ENCODE measurements around the gene PCDHGB7. TPM values are rescaled to one million over a fixed set of nuclear protein-coding genes. Genes with fewer than 3 reads are reported as not detected.

PCDHGB7 gene
- total RNA-seq, 1 experiment from 2014 or later = 10.5 TPM

DNA sequence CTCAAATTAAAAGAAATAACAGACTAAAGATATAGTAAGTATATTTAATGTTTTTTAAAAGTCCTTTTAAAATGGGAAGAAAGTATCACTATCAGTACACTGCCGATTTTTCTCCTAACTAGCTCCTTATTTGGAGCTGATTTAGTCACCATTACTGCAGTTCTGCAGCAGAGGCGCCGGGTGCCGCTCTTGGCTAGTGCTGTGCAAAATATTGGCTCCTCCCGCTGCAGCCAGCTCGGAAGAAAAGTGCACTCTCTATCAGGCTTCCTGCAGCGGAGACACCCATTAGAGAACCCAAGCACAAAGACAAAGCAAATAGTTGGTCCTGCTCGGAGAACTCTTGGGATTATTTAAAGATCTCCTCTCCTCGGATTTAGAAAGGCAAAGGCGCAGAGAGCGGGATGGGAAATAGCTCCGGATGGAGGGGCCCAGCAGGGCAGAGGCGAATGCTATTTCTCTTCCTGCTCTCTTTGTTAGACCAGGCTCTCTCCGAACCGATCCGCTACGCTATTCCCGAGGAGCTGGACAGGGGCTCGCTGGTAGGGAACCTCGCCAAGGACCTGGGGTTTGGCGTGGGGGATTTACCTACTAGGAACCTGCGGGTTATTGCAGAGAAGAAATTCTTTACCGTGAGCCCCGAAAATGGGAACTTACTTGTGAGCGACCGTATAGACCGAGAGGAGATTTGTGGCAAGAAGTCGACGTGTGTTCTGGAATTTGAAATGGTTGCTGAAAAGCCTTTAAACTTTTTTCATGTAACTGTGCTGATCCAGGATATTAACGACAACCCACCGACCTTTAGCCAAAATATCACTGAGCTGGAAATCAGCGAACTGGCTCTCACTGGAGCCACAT lies 47.3 kb upstream of the PCDHGB7 start, which contains the start of gene PCDHGB3 (continued):
- TF ChIP-seq, protein P1, sequence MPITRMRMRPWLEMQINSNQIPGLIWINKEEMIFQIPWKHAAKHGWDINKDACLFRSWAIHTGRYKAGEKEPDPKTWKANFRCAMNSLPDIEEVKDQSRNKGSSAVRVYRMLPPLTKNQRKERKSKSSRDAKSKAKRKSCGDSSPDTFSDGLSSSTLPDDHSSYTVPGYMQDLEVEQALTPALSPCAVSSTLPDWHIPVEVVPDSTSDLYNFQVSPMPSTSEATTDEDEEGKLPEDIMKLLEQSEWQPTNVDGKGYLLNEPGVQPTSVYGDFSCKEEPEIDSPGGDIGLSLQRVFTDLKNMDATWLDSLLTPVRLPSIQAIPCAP (CRISPR knock-in tag; IDR thresholded peaks at IDR 0.05) = no peak

DNA sequence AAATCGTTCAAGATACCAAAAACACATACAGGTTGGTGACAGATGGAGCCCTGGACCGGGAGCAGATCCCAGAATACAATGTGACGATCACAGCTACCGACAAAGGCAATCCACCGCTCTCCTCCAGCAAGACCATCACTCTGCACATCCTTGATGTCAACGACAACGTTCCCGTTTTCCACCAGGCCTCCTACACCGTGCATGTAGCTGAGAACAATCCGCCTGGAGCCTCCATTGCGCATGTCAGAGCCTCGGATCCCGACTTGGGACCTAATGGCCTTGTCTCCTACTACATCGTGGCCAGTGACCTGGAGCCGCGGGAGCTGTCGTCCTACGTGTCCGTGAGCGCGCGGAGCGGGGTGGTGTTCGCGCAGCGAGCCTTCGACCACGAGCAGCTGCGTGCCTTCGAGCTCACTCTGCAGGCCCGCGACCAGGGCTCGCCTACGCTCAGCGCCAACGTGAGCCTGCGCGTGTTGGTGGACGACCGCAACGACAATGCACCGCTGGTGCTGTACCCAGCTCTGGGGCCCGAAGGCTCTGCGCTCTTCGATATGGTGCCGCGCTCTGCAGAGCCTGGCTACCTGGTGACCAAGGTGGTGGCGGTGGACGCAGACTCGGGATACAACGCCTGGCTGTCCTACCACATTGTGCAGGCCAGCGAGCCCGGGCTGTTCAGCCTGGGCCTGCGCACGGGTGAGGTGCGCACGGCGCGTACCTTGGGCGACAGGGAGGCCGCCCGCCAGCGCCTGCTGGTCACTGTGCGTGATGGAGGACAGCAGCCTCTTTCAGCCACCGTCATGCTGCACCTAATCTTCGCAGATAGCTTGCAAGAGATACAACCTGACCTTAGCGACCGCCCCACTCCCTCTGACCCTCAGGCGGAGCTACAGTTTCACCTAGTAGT lies 45.7 kb upstream of the PCDHGB7 start:
- H3K4me1 Mint-ChIP-seq = peaks cover 5% of the 10 kb centered on the region
- TF ChIP-seq ZNF416 (CRISPR knock-in tag; IDR thresholded peaks at IDR 0.05) (no peak), ESRRA (CRISPR knock-in tag; IDR thresholded peaks at IDR 0.05; ENCODE audit: borderline replicate concordance) (no peak), FOXJ3 (CRISPR knock-in tag; IDR thresholded peaks at IDR 0.05; ENCODE audit: borderline replicate concordance) (no peak), ZNF396 (CRISPR knock-in tag; IDR thresholded peaks at IDR 0.05; ENCODE audit: borderline replicate concordance) (no peak), HMGA2 (CRISPR knock-in tag; IDR thresholded peaks at IDR 0.05) (no peak), CBFB (CRISPR knock-in tag; IDR thresholded peaks at IDR 0.05; ENCODE audit: low read depth) (no peak), SP1 (CRISPR knock-in tag; conservative IDR thresholded peaks at IDR 0.05) (no peak), GTF2I (CRISPR knock-in tag; conservative IDR thresholded peaks at IDR 0.05) (no peak)
- TF ChIP-seq, protein P2, sequence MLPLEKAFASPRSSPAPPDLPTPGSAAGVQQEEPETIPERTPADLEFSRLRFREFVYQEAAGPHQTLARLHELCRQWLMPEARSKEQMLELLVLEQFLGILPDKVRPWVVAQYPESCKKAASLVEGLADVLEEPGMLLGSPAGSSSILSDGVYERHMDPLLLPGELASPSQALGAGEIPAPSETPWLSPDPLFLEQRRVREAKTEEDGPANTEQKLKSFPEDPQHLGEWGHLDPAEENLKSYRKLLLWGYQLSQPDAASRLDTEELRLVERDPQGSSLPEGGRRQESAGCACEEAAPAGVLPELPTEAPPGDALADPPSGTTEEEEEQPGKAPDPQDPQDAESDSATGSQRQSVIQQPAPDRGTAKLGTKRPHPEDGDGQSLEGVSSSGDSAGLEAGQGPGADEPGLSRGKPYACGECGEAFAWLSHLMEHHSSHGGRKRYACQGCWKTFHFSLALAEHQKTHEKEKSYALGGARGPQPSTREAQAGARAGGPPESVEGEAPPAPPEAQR (CRISPR knock-in tag; IDR thresholded peaks at IDR 0.05) = no peak
- TF ChIP-seq, protein P3, sequence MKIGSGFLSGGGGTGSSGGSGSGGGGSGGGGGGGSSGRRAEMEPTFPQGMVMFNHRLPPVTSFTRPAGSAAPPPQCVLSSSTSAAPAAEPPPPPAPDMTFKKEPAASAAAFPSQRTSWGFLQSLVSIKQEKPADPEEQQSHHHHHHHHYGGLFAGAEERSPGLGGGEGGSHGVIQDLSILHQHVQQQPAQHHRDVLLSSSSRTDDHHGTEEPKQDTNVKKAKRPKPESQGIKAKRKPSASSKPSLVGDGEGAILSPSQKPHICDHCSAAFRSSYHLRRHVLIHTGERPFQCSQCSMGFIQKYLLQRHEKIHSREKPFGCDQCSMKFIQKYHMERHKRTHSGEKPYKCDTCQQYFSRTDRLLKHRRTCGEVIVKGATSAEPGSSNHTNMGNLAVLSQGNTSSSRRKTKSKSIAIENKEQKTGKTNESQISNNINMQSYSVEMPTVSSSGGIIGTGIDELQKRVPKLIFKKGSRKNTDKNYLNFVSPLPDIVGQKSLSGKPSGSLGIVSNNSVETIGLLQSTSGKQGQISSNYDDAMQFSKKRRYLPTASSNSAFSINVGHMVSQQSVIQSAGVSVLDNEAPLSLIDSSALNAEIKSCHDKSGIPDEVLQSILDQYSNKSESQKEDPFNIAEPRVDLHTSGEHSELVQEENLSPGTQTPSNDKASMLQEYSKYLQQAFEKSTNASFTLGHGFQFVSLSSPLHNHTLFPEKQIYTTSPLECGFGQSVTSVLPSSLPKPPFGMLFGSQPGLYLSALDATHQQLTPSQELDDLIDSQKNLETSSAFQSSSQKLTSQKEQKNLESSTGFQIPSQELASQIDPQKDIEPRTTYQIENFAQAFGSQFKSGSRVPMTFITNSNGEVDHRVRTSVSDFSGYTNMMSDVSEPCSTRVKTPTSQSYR (CRISPR knock-in tag; IDR thresholded peaks at IDR 0.05) = no peak
- TF ChIP-seq, protein P4, sequence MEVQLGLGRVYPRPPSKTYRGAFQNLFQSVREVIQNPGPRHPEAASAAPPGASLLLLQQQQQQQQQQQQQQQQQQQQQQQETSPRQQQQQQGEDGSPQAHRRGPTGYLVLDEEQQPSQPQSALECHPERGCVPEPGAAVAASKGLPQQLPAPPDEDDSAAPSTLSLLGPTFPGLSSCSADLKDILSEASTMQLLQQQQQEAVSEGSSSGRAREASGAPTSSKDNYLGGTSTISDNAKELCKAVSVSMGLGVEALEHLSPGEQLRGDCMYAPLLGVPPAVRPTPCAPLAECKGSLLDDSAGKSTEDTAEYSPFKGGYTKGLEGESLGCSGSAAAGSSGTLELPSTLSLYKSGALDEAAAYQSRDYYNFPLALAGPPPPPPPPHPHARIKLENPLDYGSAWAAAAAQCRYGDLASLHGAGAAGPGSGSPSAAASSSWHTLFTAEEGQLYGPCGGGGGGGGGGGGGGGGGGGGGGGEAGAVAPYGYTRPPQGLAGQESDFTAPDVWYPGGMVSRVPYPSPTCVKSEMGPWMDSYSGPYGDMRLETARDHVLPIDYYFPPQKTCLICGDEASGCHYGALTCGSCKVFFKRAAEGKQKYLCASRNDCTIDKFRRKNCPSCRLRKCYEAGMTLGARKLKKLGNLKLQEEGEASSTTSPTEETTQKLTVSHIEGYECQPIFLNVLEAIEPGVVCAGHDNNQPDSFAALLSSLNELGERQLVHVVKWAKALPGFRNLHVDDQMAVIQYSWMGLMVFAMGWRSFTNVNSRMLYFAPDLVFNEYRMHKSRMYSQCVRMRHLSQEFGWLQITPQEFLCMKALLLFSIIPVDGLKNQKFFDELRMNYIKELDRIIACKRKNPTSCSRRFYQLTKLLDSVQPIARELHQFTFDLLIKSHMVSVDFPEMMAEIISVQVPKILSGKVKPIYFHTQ (CRISPR knock-in tag; IDR thresholded peaks at IDR 0.05) = no peak
- TF ChIP-seq, protein P5, sequence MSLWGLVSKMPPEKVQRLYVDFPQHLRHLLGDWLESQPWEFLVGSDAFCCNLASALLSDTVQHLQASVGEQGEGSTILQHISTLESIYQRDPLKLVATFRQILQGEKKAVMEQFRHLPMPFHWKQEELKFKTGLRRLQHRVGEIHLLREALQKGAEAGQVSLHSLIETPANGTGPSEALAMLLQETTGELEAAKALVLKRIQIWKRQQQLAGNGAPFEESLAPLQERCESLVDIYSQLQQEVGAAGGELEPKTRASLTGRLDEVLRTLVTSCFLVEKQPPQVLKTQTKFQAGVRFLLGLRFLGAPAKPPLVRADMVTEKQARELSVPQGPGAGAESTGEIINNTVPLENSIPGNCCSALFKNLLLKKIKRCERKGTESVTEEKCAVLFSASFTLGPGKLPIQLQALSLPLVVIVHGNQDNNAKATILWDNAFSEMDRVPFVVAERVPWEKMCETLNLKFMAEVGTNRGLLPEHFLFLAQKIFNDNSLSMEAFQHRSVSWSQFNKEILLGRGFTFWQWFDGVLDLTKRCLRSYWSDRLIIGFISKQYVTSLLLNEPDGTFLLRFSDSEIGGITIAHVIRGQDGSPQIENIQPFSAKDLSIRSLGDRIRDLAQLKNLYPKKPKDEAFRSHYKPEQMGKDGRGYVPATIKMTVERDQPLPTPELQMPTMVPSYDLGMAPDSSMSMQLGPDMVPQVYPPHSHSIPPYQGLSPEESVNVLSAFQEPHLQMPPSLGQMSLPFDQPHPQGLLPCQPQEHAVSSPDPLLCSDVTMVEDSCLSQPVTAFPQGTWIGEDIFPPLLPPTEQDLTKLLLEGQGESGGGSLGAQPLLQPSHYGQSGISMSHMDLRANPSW (CRISPR knock-in tag; conservative IDR thresholded peaks at IDR 0.05; ENCODE audit: low read depth) = no peak
- TF ChIP-seq, protein P6, sequence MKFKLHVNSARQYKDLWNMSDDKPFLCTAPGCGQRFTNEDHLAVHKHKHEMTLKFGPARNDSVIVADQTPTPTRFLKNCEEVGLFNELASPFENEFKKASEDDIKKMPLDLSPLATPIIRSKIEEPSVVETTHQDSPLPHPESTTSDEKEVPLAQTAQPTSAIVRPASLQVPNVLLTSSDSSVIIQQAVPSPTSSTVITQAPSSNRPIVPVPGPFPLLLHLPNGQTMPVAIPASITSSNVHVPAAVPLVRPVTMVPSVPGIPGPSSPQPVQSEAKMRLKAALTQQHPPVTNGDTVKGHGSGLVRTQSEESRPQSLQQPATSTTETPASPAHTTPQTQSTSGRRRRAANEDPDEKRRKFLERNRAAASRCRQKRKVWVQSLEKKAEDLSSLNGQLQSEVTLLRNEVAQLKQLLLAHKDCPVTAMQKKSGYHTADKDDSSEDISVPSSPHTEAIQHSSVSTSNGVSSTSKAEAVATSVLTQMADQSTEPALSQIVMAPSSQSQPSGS (CRISPR knock-in tag; IDR thresholded peaks at IDR 0.05; ENCODE audit: borderline replicate concordance, low read depth) = no peak
- TF ChIP-seq, protein P7, sequence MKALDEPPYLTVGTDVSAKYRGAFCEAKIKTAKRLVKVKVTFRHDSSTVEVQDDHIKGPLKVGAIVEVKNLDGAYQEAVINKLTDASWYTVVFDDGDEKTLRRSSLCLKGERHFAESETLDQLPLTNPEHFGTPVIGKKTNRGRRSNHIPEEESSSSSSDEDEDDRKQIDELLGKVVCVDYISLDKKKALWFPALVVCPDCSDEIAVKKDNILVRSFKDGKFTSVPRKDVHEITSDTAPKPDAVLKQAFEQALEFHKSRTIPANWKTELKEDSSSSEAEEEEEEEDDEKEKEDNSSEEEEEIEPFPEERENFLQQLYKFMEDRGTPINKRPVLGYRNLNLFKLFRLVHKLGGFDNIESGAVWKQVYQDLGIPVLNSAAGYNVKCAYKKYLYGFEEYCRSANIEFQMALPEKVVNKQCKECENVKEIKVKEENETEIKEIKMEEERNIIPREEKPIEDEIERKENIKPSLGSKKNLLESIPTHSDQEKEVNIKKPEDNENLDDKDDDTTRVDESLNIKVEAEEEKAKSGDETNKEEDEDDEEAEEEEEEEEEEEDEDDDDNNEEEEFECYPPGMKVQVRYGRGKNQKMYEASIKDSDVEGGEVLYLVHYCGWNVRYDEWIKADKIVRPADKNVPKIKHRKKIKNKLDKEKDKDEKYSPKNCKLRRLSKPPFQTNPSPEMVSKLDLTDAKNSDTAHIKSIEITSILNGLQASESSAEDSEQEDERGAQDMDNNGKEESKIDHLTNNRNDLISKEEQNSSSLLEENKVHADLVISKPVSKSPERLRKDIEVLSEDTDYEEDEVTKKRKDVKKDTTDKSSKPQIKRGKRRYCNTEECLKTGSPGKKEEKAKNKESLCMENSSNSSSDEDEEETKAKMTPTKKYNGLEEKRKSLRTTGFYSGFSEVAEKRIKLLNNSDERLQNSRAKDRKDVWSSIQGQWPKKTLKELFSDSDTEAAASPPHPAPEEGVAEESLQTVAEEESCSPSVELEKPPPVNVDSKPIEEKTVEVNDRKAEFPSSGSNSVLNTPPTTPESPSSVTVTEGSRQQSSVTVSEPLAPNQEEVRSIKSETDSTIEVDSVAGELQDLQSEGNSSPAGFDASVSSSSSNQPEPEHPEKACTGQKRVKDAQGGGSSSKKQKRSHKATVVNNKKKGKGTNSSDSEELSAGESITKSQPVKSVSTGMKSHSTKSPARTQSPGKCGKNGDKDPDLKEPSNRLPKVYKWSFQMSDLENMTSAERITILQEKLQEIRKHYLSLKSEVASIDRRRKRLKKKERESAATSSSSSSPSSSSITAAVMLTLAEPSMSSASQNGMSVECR (CRISPR knock-in tag; IDR thresholded peaks at IDR 0.05; ENCODE audit: borderline replicate concordance) = no peak

More for the DNA sequence above, 45.7 kb upstream of the PCDHGB7 start:
- no peak overlapping the region for H3K27ac Mint-ChIP-seq
- H3K9me3 Mint-ChIP-seq = peaks cover 55% of the 10 kb centered on the region
- peaks cover 56% of the 10 kb centered on the region for H3K36me3 Mint-ChIP-seq
- CTCF ChIA-PET = interaction anchor here (1.0 to 3.5 kb wide), 10 partner anchors 16 to 192 kb away, joined by 3 to 37 read pairs (median 8); partner anchors contain the start of genes PCDHB14, PCDHB16, PCDHGA10 and PCDHGA2
- POLR2A ChIA-PET = no interaction called here
- H3K4me3 Mint-ChIP-seq = no peak overlapping the region
- ATAC-seq (no peak), DNase-seq (ENCODE audit: low spot score) (no peak)
- H3K27me3 Mint-ChIP-seq (ENCODE audit: low read depth) = peaks cover 9% of the 10 kb centered on the region

All from WTC11 (cell line).